ENCODE results near the gene LTC4S.

LTC4S gene

DNA sequence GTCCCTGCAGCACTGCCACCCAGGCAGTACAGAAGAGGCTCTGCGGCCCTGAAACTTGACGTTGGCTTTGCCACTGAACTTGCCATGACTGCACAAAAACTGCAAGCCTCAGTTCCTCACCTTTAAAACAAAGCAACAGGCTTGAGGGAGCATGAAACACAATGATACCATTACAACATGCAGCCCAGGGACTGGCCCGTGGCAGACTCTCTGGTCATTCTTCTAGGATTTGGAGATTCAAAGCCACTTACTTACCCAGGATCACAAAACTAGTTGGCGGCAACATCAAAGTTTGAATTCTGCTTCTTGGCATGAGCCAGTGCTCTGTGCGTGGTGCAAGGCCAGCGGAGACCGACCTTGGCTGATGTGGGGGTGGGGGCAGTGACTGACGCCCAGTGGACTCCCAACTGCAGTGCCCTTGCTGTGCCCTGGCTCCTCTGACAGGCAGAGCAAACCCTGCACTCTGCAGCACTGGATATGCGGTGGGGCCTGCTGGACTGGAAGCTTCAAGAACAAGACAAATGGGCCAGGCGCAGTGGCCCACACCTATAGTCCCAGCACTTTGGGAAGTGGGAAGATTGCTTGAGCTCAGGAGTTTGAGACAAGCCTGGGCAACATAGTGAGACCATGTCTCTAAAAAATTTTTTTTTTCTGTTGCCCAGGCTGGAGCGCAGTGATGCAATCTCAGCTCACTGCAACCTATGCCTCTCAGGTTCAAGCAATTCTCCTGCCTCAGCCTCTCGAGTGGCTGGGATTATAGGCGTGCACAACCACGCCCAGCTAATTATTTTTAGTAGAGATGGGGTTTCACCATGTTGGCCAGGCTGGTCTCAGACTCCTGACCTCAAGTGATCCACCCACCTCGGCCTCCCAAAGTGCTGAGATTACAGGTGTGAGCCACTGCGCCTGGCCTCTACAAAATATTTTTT lies 45.8 kb downstream of the LTC4S start:
- Mint-ChIP-seq H3K4me1 (no peaks in the 10 kb centered on the region), H3K27me3 (ENCODE audit: low read depth) (no peaks in the 10 kb centered on the region)

DNA sequence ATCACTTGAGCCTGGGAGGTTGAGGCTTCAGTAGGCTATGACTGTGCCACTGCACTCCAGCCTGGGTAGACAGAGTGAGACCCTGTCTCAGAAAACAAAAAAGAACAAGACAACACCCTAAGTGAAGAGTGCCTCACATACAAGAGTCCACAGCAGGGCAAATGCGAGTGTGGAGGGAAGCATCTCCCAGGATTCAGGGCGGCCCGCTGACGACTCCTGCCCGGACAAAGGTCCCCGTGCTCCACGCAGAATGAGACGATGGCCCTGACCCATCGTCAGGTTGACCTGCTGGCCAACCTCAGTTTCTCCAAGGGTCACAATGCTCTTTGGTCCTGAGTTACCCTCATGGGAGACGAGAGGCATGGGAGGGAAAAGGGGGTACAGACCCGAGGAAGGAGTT lies 46.5 kb downstream of the LTC4S start:
- no peak overlapping the region for H3K4me3 Mint-ChIP-seq
- TF ChIP-seq, protein P1, sequence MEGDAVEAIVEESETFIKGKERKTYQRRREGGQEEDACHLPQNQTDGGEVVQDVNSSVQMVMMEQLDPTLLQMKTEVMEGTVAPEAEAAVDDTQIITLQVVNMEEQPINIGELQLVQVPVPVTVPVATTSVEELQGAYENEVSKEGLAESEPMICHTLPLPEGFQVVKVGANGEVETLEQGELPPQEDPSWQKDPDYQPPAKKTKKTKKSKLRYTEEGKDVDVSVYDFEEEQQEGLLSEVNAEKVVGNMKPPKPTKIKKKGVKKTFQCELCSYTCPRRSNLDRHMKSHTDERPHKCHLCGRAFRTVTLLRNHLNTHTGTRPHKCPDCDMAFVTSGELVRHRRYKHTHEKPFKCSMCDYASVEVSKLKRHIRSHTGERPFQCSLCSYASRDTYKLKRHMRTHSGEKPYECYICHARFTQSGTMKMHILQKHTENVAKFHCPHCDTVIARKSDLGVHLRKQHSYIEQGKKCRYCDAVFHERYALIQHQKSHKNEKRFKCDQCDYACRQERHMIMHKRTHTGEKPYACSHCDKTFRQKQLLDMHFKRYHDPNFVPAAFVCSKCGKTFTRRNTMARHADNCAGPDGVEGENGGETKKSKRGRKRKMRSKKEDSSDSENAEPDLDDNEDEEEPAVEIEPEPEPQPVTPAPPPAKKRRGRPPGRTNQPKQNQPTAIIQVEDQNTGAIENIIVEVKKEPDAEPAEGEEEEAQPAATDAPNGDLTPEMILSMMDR (IDR thresholded peaks at IDR 0.05; ENCODE audit: unreplicated experiment in 3 of 3): no peak
- H3K4me1 Mint-ChIP-seq: no peaks in the 10 kb centered on the region
- no peak overlapping the region for H3K27ac Mint-ChIP-seq
- no peaks in the 10 kb centered on the region for H3K27me3 Mint-ChIP-seq (ENCODE audit: low read depth)
- H3K9me3 Mint-ChIP-seq: peaks cover 4% of the 10 kb centered on the region
- H3K36me3 Mint-ChIP-seq (ENCODE audit: low read depth): peaks cover 86% of the 10 kb centered on the region

More for the DNA sequence above, 45.8 kb downstream of the LTC4S start:
- no peak overlapping the region for H3K4me3 Mint-ChIP-seq
- H3K9me3 Mint-ChIP-seq: no peaks in the 10 kb centered on the region
- TF ChIP-seq, protein P1 (IDR thresholded peaks at IDR 0.05; ENCODE audit: unreplicated experiment in 3 of 3): no peak
- H3K27ac Mint-ChIP-seq: peak overlapping the region in 1 of 3 experiments; percentile 49
- peaks cover 85% of the 10 kb centered on the region for H3K36me3 Mint-ChIP-seq (ENCODE audit: low read depth)

DNA sequence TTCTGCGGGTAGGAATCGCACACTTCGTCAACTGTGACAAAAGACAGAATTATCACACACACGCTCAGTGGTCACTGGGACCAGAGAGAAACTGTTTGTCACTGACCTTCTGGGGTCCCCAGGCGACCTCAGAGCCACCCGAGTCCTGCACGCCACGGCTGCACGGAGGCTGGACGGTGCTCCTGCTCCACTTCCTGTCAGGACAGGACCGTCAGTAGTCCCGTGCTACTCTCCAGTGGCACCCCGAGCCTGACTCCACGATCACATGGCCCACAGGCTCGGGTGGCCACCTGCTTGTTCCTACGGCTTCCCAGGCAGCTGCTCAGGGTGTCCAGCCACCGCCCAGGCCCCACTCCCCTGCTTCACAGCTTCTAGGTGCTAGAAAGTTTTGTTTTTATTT lies 47.0 kb downstream of the LTC4S start:
- Mint-ChIP-seq H3K27me3 (ENCODE audit: low read depth) (no peaks in the 10 kb centered on the region), H3K9me3 (peaks cover 5% of the 10 kb centered on the region), H3K27ac (no peak overlapping the region), H3K4me1 (no peaks in the 10 kb centered on the region), H3K36me3 (ENCODE audit: low read depth) (peaks cover 82% of the 10 kb centered on the region), H3K4me3 (no peak overlapping the region)
- TF ChIP-seq, protein P1 (IDR thresholded peaks at IDR 0.05; ENCODE audit: unreplicated experiment in 3 of 3): no peak

DNA sequence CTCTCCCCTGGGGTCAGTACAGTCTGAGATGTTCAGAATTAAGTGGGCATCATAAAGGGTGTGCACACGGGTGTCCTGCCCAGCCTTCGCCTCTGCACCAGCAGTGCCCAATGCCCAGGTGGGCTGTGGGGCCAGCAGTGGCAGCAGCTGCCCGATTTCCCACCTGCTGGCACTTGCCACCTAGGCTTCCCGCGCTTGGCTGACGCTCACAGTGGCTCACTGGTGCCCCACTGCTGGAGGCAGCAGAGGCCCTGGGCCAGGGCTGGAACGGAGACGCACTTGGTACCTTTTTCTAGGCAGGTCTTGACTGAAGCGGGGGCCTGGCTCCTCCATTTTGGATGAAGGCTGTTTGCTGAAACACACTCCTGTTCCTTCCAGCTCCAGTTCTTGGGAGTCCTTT lies 47.8 kb downstream of the LTC4S start:
- Mint-ChIP-seq H3K4me1 (no peaks in the 10 kb centered on the region), H3K27ac (no peak overlapping the region), H3K36me3 (ENCODE audit: low read depth) (peaks cover 73% of the 10 kb centered on the region), H3K9me3 (peaks cover 11% of the 10 kb centered on the region), H3K4me3 (no peak overlapping the region), H3K27me3 (ENCODE audit: low read depth) (no peaks in the 10 kb centered on the region)
- TF ChIP-seq, protein P1 (IDR thresholded peaks at IDR 0.05; ENCODE audit: unreplicated experiment in 3 of 3): no peak
